Large intestine (tissue), 3 donors: Measurements from ENCODE around the gene CDK5R1. TPM values are rescaled to one million over a fixed set of nuclear protein-coding genes. Genes with fewer than 3 reads are reported as not detected.

ENCODE experiments used
- DNase-seq, 2 donors: peaks; one replicate each; pipeline versions ENCODE4 v3.0.0 to v3.0.0-alpha.2; 2013
- H3K27ac ChIP-seq: one replicate; pipeline ENCODE4 v1.5.1; 2013; ENCODE audit warnings: low read length
- H3K27me3 ChIP-seq: 2 replicates; pipeline ENCODE4 v1.6.1; 2013; ENCODE audit warnings: low read length; ENCODE audit not compliant: control insufficient read depth, insufficient read depth
- H3K36me3 ChIP-seq: 2 replicates; pipeline ENCODE4 v1.6.1; 2013; ENCODE audit warnings: low read length; ENCODE audit not compliant: control insufficient read depth, insufficient read depth
- H3K4me1 ChIP-seq: one replicate; pipeline ENCODE4 v1.6.1; 2013; ENCODE audit warnings: low read length; ENCODE audit not compliant: control insufficient read depth, insufficient read depth
- H3K4me3 ChIP-seq: one replicate; pipeline ENCODE4 v1.5.1; 2013; ENCODE audit warnings: low read length
- H3K9me3 ChIP-seq: one replicate; pipeline ENCODE4 v1.6.1; 2013; ENCODE audit warnings: mild to moderate bottlenecking, low read depth, low read length, moderate library complexity; ENCODE audit not compliant: control insufficient read depth
- WGBS: methylation state at CpG from one replicate; pipeline ENCODE4 v1.1.5; 2013; ENCODE audit warnings: low lambda C conversion rate; ENCODE audit not compliant: insufficient coverage; 5-methylcytosine and 5-hydroxymethylcytosine counted together
- polyA plus RNA-seq: library from polyadenylated mRNA; unstranded; fragments of 120-200 nt; gene quantifications from one replicate; pipeline ENCODE4 v1.2.1, GENCODE V29; 2013

Gene CDK5R1
- polyA plus RNA-seq, 1 donor, result 3.6 TPM

DNA sequence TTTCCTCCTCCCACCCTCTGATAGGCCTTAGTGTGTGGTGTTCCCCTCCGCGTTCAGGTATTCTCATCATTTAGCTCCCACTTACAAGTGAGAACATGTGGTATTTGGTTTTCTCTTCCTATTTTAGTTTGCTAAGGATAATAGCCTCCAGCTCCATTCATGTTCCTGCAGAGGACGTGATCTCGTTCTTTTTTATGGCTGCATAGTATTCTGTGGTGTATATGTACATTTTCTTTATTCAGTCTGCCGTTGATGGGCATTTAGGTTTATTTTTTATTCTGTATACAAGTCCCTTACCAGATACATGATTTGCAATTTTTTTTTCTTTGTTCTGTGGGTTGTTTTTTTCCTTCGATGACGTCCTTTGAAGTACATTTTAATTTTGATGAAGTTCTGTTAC lies 18.8 kb upstream of the CDK5R1 start:
- H3K36me3 ChIP-seq, result peaks cover 52% of the 10 kb centered on the region
- H3K27me3 ChIP-seq, result no peaks in the 10 kb centered on the region
- no peaks in the 10 kb centered on the region for H3K4me1 ChIP-seq
- H3K27ac ChIP-seq, result no peak overlapping the region
- H3K9me3 ChIP-seq, result no peaks in the 10 kb centered on the region
- DNase-seq, result no peak
- no peak overlapping the region for H3K4me3 ChIP-seq
- 100% methylated on average over 5 of the region's 7 CpGs for WGBS

GRCh38 chr17:32470405-32471167 lies 16.2 kb upstream of the CDK5R1 start:
- Histone ChIP-seq H3K9me3 (no peaks in the 10 kb centered on the region), H3K36me3 (peaks cover 66% of the 10 kb centered on the region), H3K27me3 (no peaks in the 10 kb centered on the region), H3K4me1 (no peaks in the 10 kb centered on the region), H3K27ac (no peak overlapping the region), H3K4me3 (no peak overlapping the region)
- no CpG with 5 or more reads among the region's 6 CpGs for WGBS
- no peak for DNase-seq

- Histone ChIP-seq H3K36me3 (peaks cover 73% of the 10 kb centered on the region), H3K27ac (no peak overlapping the region), H3K4me1 (no peaks in the 10 kb centered on the region), H3K27me3 (no peaks in the 10 kb centered on the region), H3K9me3 (no peaks in the 10 kb centered on the region), H3K4me3 (no peak overlapping the region)
- no peak for DNase-seq
- WGBS, result 100% methylated on average over 1 of the region's 4 CpGs
These were observed 15.1 kb upstream of the CDK5R1 start for GRCh38 chr17:32471652-32472051.

GRCh38 chr17:32475258-32475657 lies 11.5 kb upstream of the CDK5R1 start:
- Histone ChIP-seq H3K36me3 (peaks cover 80% of the 10 kb centered on the region), H3K4me3 (no peak overlapping the region), H3K4me1 (no peaks in the 10 kb centered on the region), H3K27ac (no peak overlapping the region), H3K9me3 (no peaks in the 10 kb centered on the region), H3K27me3 (no peaks in the 10 kb centered on the region)
- no peak for DNase-seq
- WGBS, result no CpG with 5 or more reads among the region's 3 CpGs

DNA sequence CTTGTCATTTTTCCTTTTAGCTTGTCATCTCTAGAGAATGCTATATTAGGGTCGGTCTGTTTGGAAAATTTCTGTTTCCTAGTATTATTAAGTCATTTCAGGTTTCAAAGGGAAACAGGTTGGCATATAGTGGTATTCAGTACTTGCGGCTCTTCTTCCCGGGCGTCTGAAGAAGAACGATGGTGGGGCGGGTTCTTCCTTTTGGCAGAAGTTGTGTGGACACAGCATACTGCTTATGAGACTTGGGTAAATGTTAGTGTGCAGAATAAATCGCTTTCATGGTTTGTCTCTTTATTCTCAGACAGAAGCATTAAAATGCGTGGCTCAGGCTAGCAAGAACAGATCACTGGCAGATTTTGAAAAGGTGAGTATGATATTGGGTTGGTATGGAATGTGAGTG lies 9.6 kb upstream of the CDK5R1 start:
- Histone ChIP-seq H3K36me3 (peaks cover 82% of the 10 kb centered on the region), H3K4me1 (no peaks in the 10 kb centered on the region), H3K4me3 (no peak overlapping the region), H3K9me3 (no peaks in the 10 kb centered on the region), H3K27ac (no peak overlapping the region), H3K27me3 (no peaks in the 10 kb centered on the region)
- DNase-seq, result no peak
- 100% methylated on average over 3 of the region's 8 CpGs for WGBS

DNA sequence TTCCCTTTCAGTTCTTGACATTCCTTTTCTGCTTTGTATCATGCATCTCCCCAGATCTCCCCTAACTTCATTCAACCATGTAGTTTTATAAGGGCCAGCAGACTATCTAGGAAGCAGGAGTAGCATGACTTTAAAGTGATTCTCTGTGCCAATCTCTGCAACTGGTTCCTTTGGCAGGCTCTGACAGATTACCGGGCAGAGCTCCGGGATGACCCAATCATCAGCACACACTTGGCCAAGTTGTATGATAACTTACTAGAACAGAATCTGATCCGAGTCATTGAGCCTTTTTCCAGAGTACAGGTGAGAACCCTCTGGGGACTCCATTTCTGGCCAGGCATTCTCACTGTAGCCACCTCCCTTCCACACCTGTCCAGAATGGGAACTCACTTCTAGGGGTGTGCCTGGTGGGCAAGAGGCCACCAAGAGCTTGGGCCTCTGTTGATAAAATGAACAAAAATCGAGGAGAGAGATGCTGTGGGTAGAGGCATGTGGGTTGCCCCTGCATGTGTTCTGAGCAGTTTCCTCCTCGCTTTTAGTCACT lies 7.6 kb upstream of the CDK5R1 start:
- Histone ChIP-seq H3K36me3 (peaks cover 79% of the 10 kb centered on the region), H3K4me1 (no peaks in the 10 kb centered on the region), H3K27ac (no peak overlapping the region), H3K9me3 (no peaks in the 10 kb centered on the region), H3K27me3 (no peaks in the 10 kb centered on the region), H3K4me3 (no peak overlapping the region)
- no CpG with 5 or more reads among the region's 5 CpGs for WGBS
- no peak for DNase-seq

DNA sequence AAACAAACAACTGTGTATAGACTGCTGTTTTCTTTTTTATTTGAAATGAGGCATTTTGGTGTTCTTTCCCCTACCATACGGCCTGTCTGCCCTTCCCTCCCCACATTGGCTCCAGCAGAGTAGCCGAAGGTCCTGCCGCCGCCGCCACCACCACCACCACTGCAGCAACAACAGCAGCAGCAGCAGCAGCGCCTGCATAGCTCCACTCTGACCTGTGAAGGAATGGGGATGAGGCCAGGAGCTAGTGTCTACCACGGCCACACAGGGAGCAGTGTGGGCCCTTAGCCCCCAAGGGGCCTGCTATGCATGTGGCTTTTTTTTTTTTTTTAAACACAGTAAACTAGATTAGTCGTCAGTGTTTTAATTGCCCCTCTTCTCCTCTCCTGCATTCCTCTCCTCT lies 5.6 kb upstream of the CDK5R1 start:
- DNase-seq, result no peak
- WGBS, result 71% methylated on average over 1 of the region's 8 CpGs
- H3K36me3 ChIP-seq, result peaks cover 60% of the 10 kb centered on the region

GRCh38 chr17:32482568-32483320 lies 4.0 kb upstream of the CDK5R1 start:
- no peak overlapping the region for H3K4me3 ChIP-seq
- H3K9me3 ChIP-seq, result peaks cover 3% of the 10 kb centered on the region
- WGBS, result 57% methylated on average over 1 of the region's 11 CpGs
- H3K27ac ChIP-seq, result no peak overlapping the region
- DNase-seq, result no peak
- H3K4me1 ChIP-seq, result peaks cover 7% of the 10 kb centered on the region
- peaks cover 46% of the 10 kb centered on the region for H3K36me3 ChIP-seq
- H3K27me3 ChIP-seq, result no peaks in the 10 kb centered on the region

More for the DNA sequence above, 5.6 kb upstream of the CDK5R1 start:
- Histone ChIP-seq H3K27me3 (no peaks in the 10 kb centered on the region), H3K4me3 (no peak overlapping the region), H3K9me3 (peaks cover 3% of the 10 kb centered on the region), H3K27ac (no peak overlapping the region), H3K4me1 (peaks cover 4% of the 10 kb centered on the region)

DNA sequence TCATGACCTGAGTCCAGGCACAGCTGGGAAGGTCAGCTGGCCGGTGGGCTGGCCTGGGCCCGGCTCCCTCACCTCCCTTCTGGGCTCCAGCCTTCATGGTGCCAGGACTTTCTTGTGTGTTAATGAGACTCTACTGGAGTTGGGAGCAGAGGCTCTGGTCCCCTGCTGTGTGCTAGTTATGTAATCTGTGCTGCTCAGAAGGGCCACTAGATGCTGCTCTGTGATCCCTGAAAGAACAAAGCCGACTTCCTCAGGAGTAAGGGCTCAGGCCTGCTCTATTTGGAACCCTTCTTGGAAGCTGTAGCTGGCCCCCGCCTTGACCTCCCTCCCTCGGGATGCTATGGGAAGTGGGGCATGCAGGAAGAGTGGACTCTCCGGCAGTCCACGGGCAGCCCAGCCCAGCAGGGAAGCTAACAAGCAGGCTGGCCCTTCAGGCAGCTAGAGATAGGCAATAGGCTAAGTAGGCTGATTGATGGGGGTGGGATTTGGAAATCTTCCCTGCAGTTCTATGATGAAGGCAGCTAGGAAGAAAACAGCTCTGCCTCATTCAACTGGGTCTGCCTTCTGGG lies 3.3 kb upstream of the CDK5R1 start:
- DNase-seq, result peak; percentile 37 to 56
- H3K27ac ChIP-seq, result no peak overlapping the region
- no CpG with 5 or more reads among the region's 7 CpGs for WGBS
- H3K36me3 ChIP-seq, result peaks cover 38% of the 10 kb centered on the region
- H3K9me3 ChIP-seq, result peaks cover 6% of the 10 kb centered on the region
- H3K27me3 ChIP-seq, result no peaks in the 10 kb centered on the region
- peaks cover 10% of the 10 kb centered on the region for H3K4me1 ChIP-seq
- H3K4me3 ChIP-seq, result no peak overlapping the region

- Histone ChIP-seq H3K4me3 (no peak overlapping the region), H3K4me1 (peaks cover 10% of the 10 kb centered on the region), H3K27ac (no peak overlapping the region), H3K27me3 (no peaks in the 10 kb centered on the region), H3K36me3 (peaks cover 33% of the 10 kb centered on the region), H3K9me3 (peaks cover 6% of the 10 kb centered on the region)
- WGBS, result no CpG with 5 or more reads among the region's 4 CpGs
- no peak for DNase-seq
These were observed 2.7 kb upstream of the CDK5R1 start for GRCh38 chr17:32484041-32484461.
